Measurements from ENCODE around the gene RAB15. TPM values are rescaled to one million over a fixed set of nuclear protein-coding genes. Genes with fewer than 3 reads are reported as not detected.

The RAB15 gene
- total RNA-seq, 6 experiments from 2014 or later = 6.5 to 13.8 (median 9.0) TPM

GRCh38 chr14:64990296-64990695 is 18.2 kb upstream of the RAB15 start:
- no peak for ATAC-seq
- intact Hi-C loops (cut with DNase I) = no loop called here
- H3K4me1 ChIP-seq = peaks cover 0 to 37% (median 7%) of the 10 kb centered on the region in 4 donors

GRCh38 chr14:64987438-64987767 is 15.3 kb upstream of the RAB15 start:
- peak overlapping the region; percentile 83 to 90 (median 86) for H3K27ac ChIP-seq
- intact Hi-C loops (cut with DNase I) = no loop called here
- ATAC-seq = peak in 1 of 4 donors; percentile 47
- 2% methylated on average over 7 of the region's 8 CpGs for WGBS (ENCODE audit: insufficient coverage, low coverage, low lambda C conversion rate, missing lambda C conversion rate)
- H3K27me3 ChIP-seq = no peaks in the 10 kb centered on the region
- DNase-seq = no peak
- peak overlapping the region; percentile 70 to 76 (median 76) for H3K4me3 ChIP-seq
- H3K9me3 ChIP-seq = no peaks in the 10 kb centered on the region
- H3K4me1 ChIP-seq = peaks cover 0 to 27% (median 7%) of the 10 kb centered on the region in 4 donors
- no peaks in the 10 kb centered on the region for H3K36me3 ChIP-seq
- TF ChIP-seq CTCF (IDR thresholded peaks at IDR 0.05) (no peak), POLR2A (IDR thresholded peaks at IDR 0.05) (no peak)

More at GRCh38 chr14:64990296-64990695, 18.2 kb upstream of the RAB15 start:
- H3K27ac ChIP-seq = no peak overlapping the region
- no peaks in the 10 kb centered on the region for H3K36me3 ChIP-seq
- H3K27me3 ChIP-seq = no peaks in the 10 kb centered on the region
- H3K4me3 ChIP-seq = no peak overlapping the region
- no peak for TF ChIP-seq POLR2A (IDR thresholded peaks at IDR 0.05)
- no peak for TF ChIP-seq CTCF (IDR thresholded peaks at IDR 0.05)
- no peak for DNase-seq
- no peaks in the 10 kb centered on the region for H3K9me3 ChIP-seq
- WGBS (ENCODE audit: insufficient coverage, low coverage, low lambda C conversion rate, missing lambda C conversion rate) = 20% methylated on average over 1 of the region's 3 CpGs

- under 1% methylated on average over 24 of the region's 65 CpGs for WGBS (ENCODE audit: insufficient coverage, low coverage, low lambda C conversion rate, missing lambda C conversion rate)
- H3K27me3 ChIP-seq = no peaks in the 10 kb centered on the region
- H3K4me3 ChIP-seq = peak within 1 kb of the TSS; percentile 70 to 76 (median 76)
- no peaks in the 10 kb centered on the region for H3K9me3 ChIP-seq
- peak within 1 kb of the TSS; percentile 83 to 90 (median 86) for H3K27ac ChIP-seq
- ATAC-seq = peak; percentile 97 to 99 (median 97)
- H3K4me1 ChIP-seq = peaks cover 0 to 26% (median 7%) of the 10 kb centered on the region in 4 donors
- TF ChIP-seq POLR2A (IDR thresholded peaks at IDR 0.05) (peak; percentile 53), CTCF (IDR thresholded peaks at IDR 0.05) (peak; percentile 78 to 90 (median 84))
- H3K36me3 ChIP-seq = no peaks in the 10 kb centered on the region
- DNase-seq = peak; percentile 98 to 99 (median 98)
- intact Hi-C loops (cut with DNase I) = no loop called here
Observed at GRCh38 chr14:64986648-64987437, 14.7 kb upstream of the RAB15 start, which contains the start of gene FNTB. Gene FNTB, plus strand, starts transcription at chr14:64986895. Its CDS starts 59 bp downstream, at chr14:64986954.

GRCh38 chr14:64983439-64984310 is 11.5 kb upstream of the RAB15 start:
- Histone ChIP-seq H3K4me1 (peaks cover 0 to 8% (median 4%) of the 10 kb centered on the region in 4 donors), H3K27me3 (no peaks in the 10 kb centered on the region), H3K9me3 (no peaks in the 10 kb centered on the region), H3K4me3 (peak overlapping the region in 2 of 3 donors; percentile 20 to 24), H3K36me3 (no peaks in the 10 kb centered on the region), H3K27ac (no peak overlapping the region)
- peak; percentile 53 to 76 (median 74) for TF ChIP-seq CTCF (IDR thresholded peaks at IDR 0.05)
- TF ChIP-seq POLR2A (IDR thresholded peaks at IDR 0.05) = no peak
- DNase-seq = no peak
- peak in 3 of 4 donors; percentile 21 to 32 (median 26) for ATAC-seq
- WGBS (ENCODE audit: insufficient coverage, low coverage, low lambda C conversion rate, missing lambda C conversion rate) = 3% methylated on average over 15 of the region's 15 CpGs
- intact Hi-C loops (cut with DNase I) = no loop called here
